SK-MEL-5 (cell line): Measurements from ENCODE around the gene CORT. TPM values are rescaled to one million over a fixed set of nuclear protein-coding genes. Genes with fewer than 3 reads are reported as not detected.
"Not testable (repeated sequence)": the region's sequence is repeated elsewhere in the genome, so short reads cannot be mapped to it uniquely, and the experiment has no call there.

Experiments used
- DNase-seq: peaks from one replicate; pipeline ENCODE4 v3.0.0-alpha.2; 2016; ENCODE audit warnings: low read depth, low spot score
- in situ Hi-C: cut with HindIII; loops from 2 replicates; pipeline ENCODE4 v1.10.0; 2016; ENCODE audit warnings: low sequenced_read_pairs, high pct_unique_total_duplicates, low pct_unique_long_range_greater_than_20kb
- total RNA-seq: library from RNA; depleted of rRNA; stranded (reverse); fragments of >200 nt; shearing (Covaris generic); gene quantifications from 2 replicates; pipeline ENCODE4 v1.2.3, GENCODE V29; 2014

The CORT gene
- total RNA-seq, 1 experiment from 2014 or later: not detected

GRCh38 chr1:10432910-10433700 is 16.7 kb upstream of the CORT start:
- no peak for DNase-seq
- in situ Hi-C loops: no loop called here

- in situ Hi-C loops: no loop called here
- no peak for DNase-seq
Measured at GRCh38 chr1:10433790-10434189, 16.0 kb upstream of the CORT start.

- DNase-seq: no peak
- in situ Hi-C loops: no loop called here
Measured at GRCh38 chr1:10434590-10434989, 15.2 kb upstream of the CORT start.

- DNase-seq: no peak
- in situ Hi-C loops: no loop called here
Measured at GRCh38 chr1:10437052-10437451, 12.8 kb upstream of the CORT start.

- DNase-seq: no peak
- in situ Hi-C loops: no loop called here
Measured at GRCh38 chr1:10438677-10439163, 11.1 kb upstream of the CORT start.

GRCh38 chr1:10440305-10440704 is 9.5 kb upstream of the CORT start:
- in situ Hi-C loops: no loop called here
- DNase-seq: no peak

GRCh38 chr1:10440794-10441193 is 9.0 kb upstream of the CORT start:
- DNase-seq: no peak
- in situ Hi-C loops: no loop called here

- in situ Hi-C loops: no loop called here
- no peak for DNase-seq
Measured at GRCh38 chr1:10444248-10444647, 5.6 kb upstream of the CORT start.

GRCh38 chr1:10444795-10445397 is 4.9 kb upstream of the CORT start:
- in situ Hi-C loops: no loop called here

GRCh38 chr1:10446790-10447422 is 2.9 kb upstream of the CORT start:
- no peak for DNase-seq
- in situ Hi-C loops: no loop called here

More at GRCh38 chr1:10444795-10445397, 4.9 kb upstream of the CORT start:
- DNase-seq: no peak

GRCh38 chr1:10450156-10450814 is 454 bp downstream of the CORT start:
- no peak for DNase-seq
- in situ Hi-C loops: no loop called here

GRCh38 chr1:10450836-10451235 is 1.0 kb downstream of the CORT start:
- in situ Hi-C loops: no loop called here

GRCh38 chr1:10451287-10451686 is 1.5 kb downstream of the CORT start:
- DNase-seq: no peak
- in situ Hi-C loops: no loop called here

More at GRCh38 chr1:10450836-10451235, 1.0 kb downstream of the CORT start:
- no peak for DNase-seq

GRCh38 chr1:10456048-10456447 is 6.2 kb downstream of the CORT start:
- no peak for DNase-seq
- in situ Hi-C loops: no loop called here

- no peak for DNase-seq
- in situ Hi-C loops: no loop called here
Measured at GRCh38 chr1:10456661-10457060, 6.8 kb downstream of the CORT start.

- DNase-seq, in situ Hi-C loops: not testable (repeated sequence)
Measured at GRCh38 chr1:10457462-10457861, 7.6 kb downstream of the CORT start.

GRCh38 chr1:10457875-10458274 is 8.0 kb downstream of the CORT start:
- in situ Hi-C loops: no loop called here
- DNase-seq: no peak

GRCh38 chr1:10459184-10459583 is 9.4 kb downstream of the CORT start:
- DNase-seq: no peak
- in situ Hi-C loops: no loop called here
